Measurements from ENCODE around the gene TACR2. TPM values are rescaled to one million over a fixed set of nuclear protein-coding genes. Genes with fewer than 3 reads are reported as not detected.

The TACR2 gene
- total RNA-seq, 4 donors from 2014 or later, result 0.65 to 4.5 (median 1.3) TPM

GRCh38 chr10:69446229-69446628, 29.5 kb upstream of the TACR2 start:
- TF ChIP-seq CTCF (IDR thresholded peaks at IDR 0.05; ENCODE audit: low read depth), result no peak

- no peak for TF ChIP-seq CTCF (IDR thresholded peaks at IDR 0.05; ENCODE audit: low read depth)
These were observed 28.3 kb upstream of the TACR2 start for GRCh38 chr10:69445041-69445440.

GRCh38 chr10:69443354-69443753, 26.6 kb upstream of the TACR2 start:
- TF ChIP-seq CTCF (IDR thresholded peaks at IDR 0.05; ENCODE audit: low read depth), result no peak

- no peak for TF ChIP-seq CTCF (IDR thresholded peaks at IDR 0.05; ENCODE audit: low read depth)
These were observed 23.2 kb upstream of the TACR2 start for GRCh38 chr10:69439813-69440506.

GRCh38 chr10:69439350-69439739, 22.6 kb upstream of the TACR2 start:
- TF ChIP-seq CTCF (IDR thresholded peaks at IDR 0.05; ENCODE audit: low read depth), result no peak

- TF ChIP-seq CTCF (IDR thresholded peaks at IDR 0.05; ENCODE audit: low read depth), result no peak
These were observed 22.0 kb upstream of the TACR2 start for GRCh38 chr10:69438536-69439349.

Data from subcutaneous adipose tissue (tissue), 4 donors.